OCI-LY7 (cell line): ENCODE measurements around the gene DIAPH3. TPM values are rescaled to one million over a fixed set of nuclear protein-coding genes. Genes with fewer than 3 reads are reported as not detected.

Experiments used
- BruUV-seq: library from RNA; stranded (reverse); fragments of 400-500 nt; replicated peaks from 2 replicates; lab custom pipeline; 2021; lab: Mats Ljungman, UMichigan
- CTCF ChIA-PET: fragments of 300-600 bp; sonication (Branson Sonifier 250); formaldehyde crosslinking; loops from one replicate; lab custom pipeline; 2022; ENCODE audit warnings: antibody characterized with exemption; ENCODE audit not compliant: unreplicated experiment; lab: Charles Lee
- POLR2A ChIA-PET: fragments of 300-600 bp; sonication (Branson Sonifier 250); formaldehyde crosslinking; loops from one replicate; lab custom pipeline; 2022; ENCODE audit warnings: antibody characterized with exemption; lab: Charles Lee
- DNase-seq: peaks from one replicate; pipeline ENCODE4 v3.0.0-alpha.2; 2015; ENCODE audit warnings: low spot score
- H2AFZ ChIP-seq: fragments of 200-600 bp; sonication (generic), shearing (Covaris generic); 2 replicates; pipeline ENCODE4 v1.6.1; 2014; ENCODE audit warnings: mild to moderate bottlenecking, antibody characterized with exemption, low read length, moderate library complexity
- H3K27ac ChIP-seq: fragments of 200-600 bp; sonication (generic); 2 replicates; pipeline ENCODE4 v1.5.1; 2014; ENCODE audit warnings: mixed run types, low read depth, mild to moderate bottlenecking, moderate library complexity, low read length, inconsistent platforms; ENCODE audit not compliant: poor library complexity, severe bottlenecking
- H3K36me3 ChIP-seq: fragments of 200-600 bp; sonication (generic); 2 replicates; pipeline ENCODE4 v1.6.1; 2014; ENCODE audit warnings: mild to moderate bottlenecking, antibody characterized with exemption, low read length, moderate library complexity, mixed read lengths; ENCODE audit not compliant: insufficient read depth
- H3K4me1 ChIP-seq: fragments of 200-600 bp; sonication (generic); 2 replicates; pipeline ENCODE4 v1.5.1; 2014; ENCODE audit warnings: mild to moderate bottlenecking, low read length; ENCODE audit not compliant: insufficient read depth, poor library complexity, severe bottlenecking
- H3K4me2 ChIP-seq: fragments of 200-600 bp; sonication (generic); 2 replicates; pipeline ENCODE4 v1.6.1; 2014; ENCODE audit warnings: mild to moderate bottlenecking, low read length
- H3K4me3 ChIP-seq: fragments of 200-600 bp; sonication (generic); 2 replicates; pipeline ENCODE4 v1.5.1; 2014; ENCODE audit warnings: mild to moderate bottlenecking, low read depth, low read length; ENCODE audit not compliant: poor library complexity, severe bottlenecking
- H3K79me2 ChIP-seq: fragments of 200-600 bp; sonication (generic); 2 replicates; pipeline ENCODE4 v1.6.1; 2016; ENCODE audit warnings: low read depth, mild to moderate bottlenecking, low read length, moderate library complexity, mixed read lengths; ENCODE audit not compliant: insufficient read depth
- H3K9me2 ChIP-seq: fragments of 200-600 bp; sonication (generic); 2 replicates; pipeline ENCODE4 v1.6.1; 2016; ENCODE audit warnings: mild to moderate bottlenecking, low read length, mixed read lengths; ENCODE audit not compliant: insufficient read depth
- H3K9me3 ChIP-seq: fragments of 200-600 bp; sonication (generic); 2 replicates; pipeline ENCODE4 v1.6.1; 2014; ENCODE audit warnings: mild to moderate bottlenecking, mixed run types, low read length, mixed read lengths
- H4K20me1 ChIP-seq: fragments of 200-600 bp; sonication (generic); 2 replicates; pipeline ENCODE4 v1.6.1; 2014; ENCODE audit warnings: mild to moderate bottlenecking, antibody characterized with exemption, low read length, moderate library complexity, mixed read lengths; ENCODE audit not compliant: insufficient read depth
- CTCF ChIP-seq: fragments of 200-600 bp; sonication (generic); conservative IDR thresholded peaks from 2 replicates; pipeline ENCODE4 v1.5.1; 2014; ENCODE audit warnings: mild to moderate bottlenecking, antibody characterized with exemption, low read length, moderate library complexity, mixed read lengths
- EZH2phosphoT487 ChIP-seq: fragments of 200-600 bp; sonication (generic); IDR thresholded peaks from 2 replicates; pipeline ENCODE4 v1.6.1; 2018; ENCODE audit warnings: low read depth, borderline replicate concordance, mild to moderate bottlenecking, mixed run types, antibody characterized with exemption, low read length, moderate library complexity, mixed read lengths
- intact Hi-C: fragments of 100-400 bp; cut with micrococcal nuclease; formaldehyde crosslinking; loops from one replicate; pipeline ENCODE4 v1.10.0; 2022; ENCODE audit not compliant: unreplicated experiment
- total RNA-seq, 2 experiments: library from RNA; depleted of rRNA in 1 of 2; stranded (reverse); fragments of >200 nt in 1 of 2; shearing (Covaris generic) in 1 of 2; gene quantifications; 2 replicates each; pipeline ENCODE4 v1.2.3, GENCODE V29; 2014 to 2022

DIAPH3 gene
- total RNA-seq, 2 experiments from 2014 or later, result 33.5 to 37.2 TPM

GRCh38 chr13:59641817-59642216 lies 521.9 kb downstream of the DIAPH3 start:
- TF ChIP-seq CTCF (no peak), EZH2phosphoT487 (no peak)
- Histone ChIP-seq H3K9me2 (no peaks in the 10 kb centered on the region), H4K20me1 (no peaks in the 10 kb centered on the region), H3K79me2 (no peaks in the 10 kb centered on the region), H3K9me3 (no peaks in the 10 kb centered on the region), H3K4me1 (no peaks in the 10 kb centered on the region), H2AFZ (no peak overlapping the region), H3K27ac (no peak overlapping the region), H3K4me3 (no peak overlapping the region), H3K4me2 (no peak overlapping the region), H3K36me3 (no peaks in the 10 kb centered on the region)
- POLR2A ChIA-PET, result interaction anchor here (0.6 to 1.0 kb wide), 3 partner anchors 20 to 843 kb away, joined by 3 read pairs; no protein-coding TSS in a partner anchor
- CTCF ChIA-PET, result no interaction called here
- intact Hi-C loops, result no loop called here
- DNase-seq, result no peak
- no TSS peak for BruUV-seq

GRCh38 chr13:59641261-59641660 lies 522.5 kb downstream of the DIAPH3 start:
- Histone ChIP-seq H3K9me3 (no peaks in the 10 kb centered on the region), H3K79me2 (no peaks in the 10 kb centered on the region), H4K20me1 (no peaks in the 10 kb centered on the region), H3K27ac (no peak overlapping the region), H3K4me2 (no peak overlapping the region), H3K4me3 (no peak overlapping the region), H3K36me3 (no peaks in the 10 kb centered on the region), H2AFZ (no peak overlapping the region), H3K4me1 (no peaks in the 10 kb centered on the region), H3K9me2 (no peaks in the 10 kb centered on the region)
- ChIA-PET POLR2A (interaction anchor here (0.7 to 1.0 kb wide), 2 partner anchors 21 to 688 kb away, joined by 3 read pairs; no protein-coding TSS in a partner anchor), CTCF (no interaction called here)
- intact Hi-C loops, result no loop called here
- no TSS peak for BruUV-seq
- TF ChIP-seq EZH2phosphoT487 (no peak), CTCF (no peak)
- no peak for DNase-seq

GRCh38 chr13:59638404-59638803 lies 525.3 kb downstream of the DIAPH3 start:
- BruUV-seq, result no TSS peak
- intact Hi-C loops, result no loop called here
- Histone ChIP-seq H3K4me3 (no peak overlapping the region), H3K36me3 (no peaks in the 10 kb centered on the region), H3K4me2 (no peak overlapping the region), H3K79me2 (no peaks in the 10 kb centered on the region), H3K4me1 (no peaks in the 10 kb centered on the region), H3K27ac (no peak overlapping the region), H3K9me2 (no peaks in the 10 kb centered on the region), H2AFZ (no peak overlapping the region), H3K9me3 (no peaks in the 10 kb centered on the region), H4K20me1 (no peaks in the 10 kb centered on the region)
- TF ChIP-seq CTCF, result no peak
- TF ChIP-seq EZH2phosphoT487, result no peak
- no peak for DNase-seq
- ChIA-PET CTCF (no interaction called here), POLR2A (interaction anchor here (0.7 kb wide), 2 partner anchors 56 to 566 kb away, joined by 4 read pairs; no protein-coding TSS in a partner anchor)
